ENCODE results near the gene PDXP.
"Not testable (repeated sequence)": the region's sequence is repeated elsewhere in the genome, so short reads cannot be mapped to it uniquely, and the experiment has no call there.

PDXP gene

GRCh38 chr22:37654563-37655251 lies 3.8 kb upstream of the PDXP start:
- no peak overlapping the region for H3K4me3 ChIP-seq (ENCODE audit: low read depth in 1 of 2, low read length in 2 of 2)
- peaks cover 8 to 12% of the 10 kb centered on the region in 2 donors for H3K4me1 ChIP-seq (ENCODE audit: control insufficient read depth in 1 of 2, insufficient read depth in 2 of 2, low read length in 2 of 2)
- no peaks in the 10 kb centered on the region for H3K9me3 ChIP-seq (ENCODE audit: control insufficient read depth in 1 of 2, low read length in 2 of 2)
- H3K36me3 ChIP-seq (ENCODE audit: control insufficient read depth in 1 of 2, insufficient read depth in 2 of 2, low read length in 2 of 2), result peaks cover 0 to 15% of the 10 kb centered on the region in 2 donors
- peak overlapping the region; percentile 81 for H3K27ac ChIP-seq (ENCODE audit: low read length)
- H3K27me3 ChIP-seq (ENCODE audit: low read depth, low read length), result no peaks in the 10 kb centered on the region

GRCh38 chr22:37655252-37655563 lies 3.3 kb upstream of the PDXP start:
- H3K4me1 ChIP-seq (ENCODE audit: control insufficient read depth in 1 of 2, insufficient read depth in 2 of 2, low read length in 2 of 2), result peaks cover 13 to 17% of the 10 kb centered on the region in 2 donors
- H3K27ac ChIP-seq (ENCODE audit: low read length), result no peak overlapping the region
- no peak overlapping the region for H3K4me3 ChIP-seq (ENCODE audit: low read depth in 1 of 2, low read length in 2 of 2)
- H3K36me3 ChIP-seq (ENCODE audit: control insufficient read depth in 1 of 2, insufficient read depth in 2 of 2, low read length in 2 of 2), result peaks cover 0 to 15% of the 10 kb centered on the region in 2 donors
- H3K27me3 ChIP-seq (ENCODE audit: low read depth, low read length), result no peaks in the 10 kb centered on the region
- no peaks in the 10 kb centered on the region for H3K9me3 ChIP-seq (ENCODE audit: control insufficient read depth in 1 of 2, low read length in 2 of 2)

GRCh38 chr22:37656583-37656982 lies 1.9 kb upstream of the PDXP start:
- not testable (repeated sequence) for H3K4me3 ChIP-seq (ENCODE audit: low read depth in 1 of 2, low read length in 2 of 2); H3K36me3 ChIP-seq (ENCODE audit: control insufficient read depth in 1 of 2, insufficient read depth in 2 of 2, low read length in 2 of 2); H3K27me3 ChIP-seq (ENCODE audit: low read depth, low read length); H3K9me3 ChIP-seq (ENCODE audit: control insufficient read depth in 1 of 2, low read length in 2 of 2); H3K27ac ChIP-seq (ENCODE audit: low read length)
- peaks cover 26 to 31% of the 10 kb centered on the region in 2 donors for H3K4me1 ChIP-seq (ENCODE audit: control insufficient read depth in 1 of 2, insufficient read depth in 2 of 2, low read length in 2 of 2)

GRCh38 chr22:37657590-37658132 lies 862 bp upstream of the PDXP start:
- peaks cover 32% of the 10 kb centered on the region in 2 donors for H3K4me1 ChIP-seq (ENCODE audit: control insufficient read depth in 1 of 2, insufficient read depth in 2 of 2, low read length in 2 of 2)
- H3K27me3 ChIP-seq (ENCODE audit: low read depth, low read length), result no peaks in the 10 kb centered on the region
- peak overlapping the region; percentile 58 to 81 for H3K4me3 ChIP-seq (ENCODE audit: low read depth in 1 of 2, low read length in 2 of 2)
- H3K27ac ChIP-seq (ENCODE audit: low read length), result peak overlapping the region; percentile 92
- no peaks in the 10 kb centered on the region for H3K9me3 ChIP-seq (ENCODE audit: control insufficient read depth in 1 of 2, low read length in 2 of 2)
- no peaks in the 10 kb centered on the region for H3K36me3 ChIP-seq (ENCODE audit: control insufficient read depth in 1 of 2, insufficient read depth in 2 of 2, low read length in 2 of 2)

GRCh38 chr22:37659066-37659896 lies 758 bp downstream of the PDXP start:
- Histone ChIP-seq H3K27me3 (ENCODE audit: low read depth, low read length) (no peaks in the 10 kb centered on the region), H3K27ac (ENCODE audit: low read length) (no peak overlapping the region), H3K4me3 (ENCODE audit: low read depth in 1 of 2, low read length in 2 of 2) (peak overlapping the region; percentile 57 to 72), H3K9me3 (ENCODE audit: control insufficient read depth in 1 of 2, low read length in 2 of 2) (no peaks in the 10 kb centered on the region), H3K4me1 (ENCODE audit: control insufficient read depth in 1 of 2, insufficient read depth in 2 of 2, low read length in 2 of 2) (peaks cover 32 to 37% of the 10 kb centered on the region in 2 donors), H3K36me3 (ENCODE audit: control insufficient read depth in 1 of 2, insufficient read depth in 2 of 2, low read length in 2 of 2) (no peaks in the 10 kb centered on the region)

GRCh38 chr22:37659897-37660708 lies 1.6 kb downstream of the PDXP start:
- Histone ChIP-seq H3K27me3 (ENCODE audit: low read depth, low read length) (no peaks in the 10 kb centered on the region), H3K4me3 (ENCODE audit: low read depth in 1 of 2, low read length in 2 of 2) (peak overlapping the region; percentile 57 to 72), H3K27ac (ENCODE audit: low read length) (peak overlapping the region; percentile 34), H3K36me3 (ENCODE audit: control insufficient read depth in 1 of 2, insufficient read depth in 2 of 2, low read length in 2 of 2) (no peaks in the 10 kb centered on the region), H3K9me3 (ENCODE audit: control insufficient read depth in 1 of 2, low read length in 2 of 2) (no peaks in the 10 kb centered on the region), H3K4me1 (ENCODE audit: control insufficient read depth in 1 of 2, insufficient read depth in 2 of 2, low read length in 2 of 2) (peaks cover 32 to 44% of the 10 kb centered on the region in 2 donors)

GRCh38 chr22:37660709-37661045 lies 2.2 kb downstream of the PDXP start:
- no peaks in the 10 kb centered on the region for H3K9me3 ChIP-seq (ENCODE audit: control insufficient read depth in 1 of 2, low read length in 2 of 2)
- H3K4me1 ChIP-seq (ENCODE audit: control insufficient read depth in 1 of 2, insufficient read depth in 2 of 2, low read length in 2 of 2), result peaks cover 32 to 44% of the 10 kb centered on the region in 2 donors
- H3K36me3 ChIP-seq (ENCODE audit: control insufficient read depth in 1 of 2, insufficient read depth in 2 of 2, low read length in 2 of 2), result peaks cover 1 to 2% of the 10 kb centered on the region in 2 donors
- H3K27me3 ChIP-seq (ENCODE audit: low read depth, low read length), result no peaks in the 10 kb centered on the region
- peak overlapping the region; percentile 34 for H3K27ac ChIP-seq (ENCODE audit: low read length)
- peak overlapping the region; percentile 28 to 31 for H3K4me3 ChIP-seq (ENCODE audit: low read depth in 1 of 2, low read length in 2 of 2)

- Histone ChIP-seq H3K27me3 (ENCODE audit: low read depth, low read length) (no peaks in the 10 kb centered on the region), H3K4me1 (ENCODE audit: control insufficient read depth in 1 of 2, insufficient read depth in 2 of 2, low read length in 2 of 2) (peaks cover 32 to 44% of the 10 kb centered on the region in 2 donors), H3K27ac (ENCODE audit: low read length) (peak overlapping the region; percentile 78), H3K4me3 (ENCODE audit: low read depth in 1 of 2, low read length in 2 of 2) (peak overlapping the region; percentile 28 to 31), H3K36me3 (ENCODE audit: control insufficient read depth in 1 of 2, insufficient read depth in 2 of 2, low read length in 2 of 2) (peaks cover 8% of the 10 kb centered on the region in 2 donors), H3K9me3 (ENCODE audit: control insufficient read depth in 1 of 2, low read length in 2 of 2) (no peaks in the 10 kb centered on the region)
These were observed 2.8 kb downstream of the PDXP start for GRCh38 chr22:37661160-37661924.

- peaks cover 32 to 44% of the 10 kb centered on the region in 2 donors for H3K4me1 ChIP-seq (ENCODE audit: control insufficient read depth in 1 of 2, insufficient read depth in 2 of 2, low read length in 2 of 2)
- H3K27me3 ChIP-seq (ENCODE audit: low read depth, low read length), result no peaks in the 10 kb centered on the region
- H3K9me3 ChIP-seq (ENCODE audit: control insufficient read depth in 1 of 2, low read length in 2 of 2), result no peaks in the 10 kb centered on the region
- peaks cover 10 to 13% of the 10 kb centered on the region in 2 donors for H3K36me3 ChIP-seq (ENCODE audit: control insufficient read depth in 1 of 2, insufficient read depth in 2 of 2, low read length in 2 of 2)
- H3K4me3 ChIP-seq (ENCODE audit: low read depth in 1 of 2, low read length in 2 of 2), result no peak overlapping the region
- peak overlapping the region; percentile 76 for H3K27ac ChIP-seq (ENCODE audit: low read length)
These were observed 3.5 kb downstream of the PDXP start for GRCh38 chr22:37662039-37662438.

GRCh38 chr22:37663521-37664140 lies 5.1 kb downstream of the PDXP start:
- Histone ChIP-seq H3K27me3 (ENCODE audit: low read depth, low read length) (no peaks in the 10 kb centered on the region), H3K4me1 (ENCODE audit: control insufficient read depth in 1 of 2, insufficient read depth in 2 of 2, low read length in 2 of 2) (peaks cover 26 to 38% of the 10 kb centered on the region in 2 donors), H3K9me3 (ENCODE audit: control insufficient read depth in 1 of 2, low read length in 2 of 2) (no peaks in the 10 kb centered on the region), H3K36me3 (ENCODE audit: control insufficient read depth in 1 of 2, insufficient read depth in 2 of 2, low read length in 2 of 2) (peaks cover 10 to 13% of the 10 kb centered on the region in 2 donors), H3K4me3 (ENCODE audit: low read depth in 1 of 2, low read length in 2 of 2) (no peak overlapping the region), H3K27ac (ENCODE audit: low read length) (no peak overlapping the region)
